Transverse colon (tissue), 4 donors: ENCODE measurements around the gene RYR3.

Experiments used
- POLR2AphosphoS5 ChIP-seq, 3 donors: sonication (generic); formaldehyde crosslinking; IDR thresholded peaks; one replicate each; pipeline ENCODE4 v1.6.1; 2016; ENCODE audit warnings: antibody characterized with exemption in 3 of 3
- TF ChIP-seq, protein P1 (sequence below), 5 experiments: fragments of 200-600 bp in 3 of 5; fragments of 450-650 bp in 2 of 5; sonication (generic) in 3 of 5; IDR thresholded peaks; 1 replicate in 2 of 5; 2 replicates in 3 of 5; pipeline ENCODE4 v1.5.1; 2016 to 2017; ENCODE audit warnings: antibody characterized with exemption in 5 of 5, inconsistent platforms in 3 of 5, mild to moderate bottlenecking in 2 of 5, moderate library complexity in 1 of 5

DNA sequence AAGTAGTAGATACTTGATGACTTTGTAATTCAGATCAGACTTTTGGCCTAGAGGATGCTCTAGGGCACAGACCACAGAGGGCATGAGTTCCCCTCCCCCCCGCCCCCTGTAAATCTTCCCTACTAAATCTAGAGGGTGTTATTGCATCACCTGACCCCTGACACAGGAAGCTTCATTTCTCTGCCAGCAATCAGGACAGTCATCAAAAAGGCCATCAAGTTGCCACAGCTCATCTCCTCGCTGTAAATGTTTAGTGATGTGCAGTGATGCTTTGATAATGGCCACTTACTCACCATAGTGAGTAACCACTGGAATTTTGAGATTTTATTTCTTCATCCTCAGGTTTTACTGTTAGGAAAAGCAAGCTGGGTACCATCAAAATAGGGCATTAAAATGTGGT, 368.3 kb downstream of the RYR3 start:
- TF ChIP-seq POLR2AphosphoS5 (IDR thresholded peaks at IDR 0.05): no peak
- TF ChIP-seq, protein P1, sequence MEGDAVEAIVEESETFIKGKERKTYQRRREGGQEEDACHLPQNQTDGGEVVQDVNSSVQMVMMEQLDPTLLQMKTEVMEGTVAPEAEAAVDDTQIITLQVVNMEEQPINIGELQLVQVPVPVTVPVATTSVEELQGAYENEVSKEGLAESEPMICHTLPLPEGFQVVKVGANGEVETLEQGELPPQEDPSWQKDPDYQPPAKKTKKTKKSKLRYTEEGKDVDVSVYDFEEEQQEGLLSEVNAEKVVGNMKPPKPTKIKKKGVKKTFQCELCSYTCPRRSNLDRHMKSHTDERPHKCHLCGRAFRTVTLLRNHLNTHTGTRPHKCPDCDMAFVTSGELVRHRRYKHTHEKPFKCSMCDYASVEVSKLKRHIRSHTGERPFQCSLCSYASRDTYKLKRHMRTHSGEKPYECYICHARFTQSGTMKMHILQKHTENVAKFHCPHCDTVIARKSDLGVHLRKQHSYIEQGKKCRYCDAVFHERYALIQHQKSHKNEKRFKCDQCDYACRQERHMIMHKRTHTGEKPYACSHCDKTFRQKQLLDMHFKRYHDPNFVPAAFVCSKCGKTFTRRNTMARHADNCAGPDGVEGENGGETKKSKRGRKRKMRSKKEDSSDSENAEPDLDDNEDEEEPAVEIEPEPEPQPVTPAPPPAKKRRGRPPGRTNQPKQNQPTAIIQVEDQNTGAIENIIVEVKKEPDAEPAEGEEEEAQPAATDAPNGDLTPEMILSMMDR (IDR thresholded peaks at IDR 0.05): no peak
